Measurements from ENCODE around the gene ABCC4.

Gene ABCC4

DNA sequence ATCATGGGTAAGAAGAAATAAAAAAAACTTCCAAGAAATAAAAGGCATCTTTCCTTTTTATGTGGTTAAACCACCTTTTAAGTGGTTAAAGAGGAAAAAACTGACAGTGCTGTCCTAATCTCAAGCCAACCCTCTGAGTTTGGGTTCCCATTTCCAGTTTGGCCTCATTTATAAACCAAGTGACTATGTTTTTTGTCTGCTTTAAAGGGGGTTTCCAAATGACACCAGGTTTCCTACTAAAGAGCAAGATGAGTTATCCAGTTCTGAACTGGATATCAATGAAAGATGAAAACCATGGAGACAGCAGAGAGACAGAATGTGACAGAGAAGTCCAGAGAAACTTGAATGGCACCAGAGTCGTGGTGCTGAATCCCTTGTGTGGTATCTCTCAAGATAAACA lies 251.5 kb downstream of the ABCC4 start:
- DNase-seq (ENCODE audit: low read depth in 3 of 3) = no peak

DNA sequence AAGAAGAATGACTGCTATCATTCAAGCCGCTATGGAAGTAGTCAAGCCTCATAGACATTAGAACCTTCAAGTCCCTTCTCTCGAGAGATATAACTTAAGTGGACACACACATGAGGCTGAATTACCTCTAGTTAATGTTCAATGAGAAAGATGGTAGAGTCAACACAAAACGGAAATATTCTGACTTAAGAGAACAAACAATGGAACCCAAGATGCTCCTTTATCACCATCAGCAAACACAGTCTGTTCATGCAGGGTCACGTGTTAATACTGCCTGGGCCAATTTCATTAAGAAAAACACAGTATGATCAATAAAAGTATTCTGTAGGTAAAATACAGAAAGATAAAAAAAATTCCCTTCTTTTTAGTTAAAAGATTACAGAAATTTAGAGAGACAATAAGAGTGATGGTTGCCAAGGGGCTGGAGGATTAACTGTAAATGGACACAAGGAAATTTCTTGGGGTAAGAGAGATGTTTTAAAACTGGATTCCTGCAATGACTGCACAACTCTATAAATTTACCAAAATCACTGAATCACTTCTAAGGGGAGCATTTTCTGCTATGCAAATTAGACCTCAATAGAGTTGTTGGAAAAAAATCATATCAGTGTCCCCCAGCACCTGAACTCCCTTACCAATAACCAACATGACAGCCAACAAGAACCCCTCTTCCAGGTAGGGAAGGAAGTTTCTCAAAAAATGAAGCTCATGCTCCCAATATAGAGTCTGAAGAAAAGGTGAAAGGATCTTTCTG lies 256.6 kb downstream of the ABCC4 start:
- DNase-seq (ENCODE audit: low read depth in 3 of 3) = no peak

DNA sequence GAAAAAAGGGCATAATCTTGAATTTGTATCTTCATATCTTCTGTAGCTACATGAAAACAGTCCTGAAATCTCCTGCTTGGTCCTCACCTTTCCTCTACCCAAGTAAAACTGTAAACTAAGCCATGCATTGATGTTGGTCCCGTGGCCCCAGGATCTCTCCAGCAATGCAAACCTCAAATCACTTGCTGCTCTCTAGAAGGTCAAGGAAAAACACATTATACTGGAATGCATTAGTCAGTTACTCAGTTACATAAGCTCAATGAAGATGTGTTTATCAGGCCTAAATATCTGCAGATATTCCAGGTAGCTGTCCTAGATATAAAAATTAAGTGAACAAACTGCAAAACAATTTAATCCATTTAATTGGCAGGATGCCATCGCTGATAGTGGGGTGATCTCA lies 261.8 kb downstream of the ABCC4 start:
- no peak for DNase-seq (ENCODE audit: low read depth in 3 of 3)

DNA sequence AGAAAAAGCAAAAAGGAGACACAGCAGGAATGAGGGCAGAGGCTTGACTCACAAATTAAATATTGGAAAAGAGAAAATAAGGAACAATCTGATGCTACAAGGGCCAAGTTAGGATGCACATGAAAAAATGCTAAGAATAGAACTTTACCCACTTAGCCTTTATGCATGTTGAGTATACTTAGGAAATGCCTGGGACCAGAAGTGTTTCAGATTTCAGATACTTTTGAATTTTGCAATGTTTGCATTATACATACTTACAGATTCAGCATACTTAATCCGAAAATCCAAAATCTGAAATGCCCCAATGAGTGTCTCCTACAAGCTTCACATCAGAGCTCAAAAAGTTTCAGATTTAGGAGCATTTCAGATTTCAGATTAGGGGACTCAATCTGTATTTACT lies 262.3 kb downstream of the ABCC4 start:
- DNase-seq (ENCODE audit: low read depth in 3 of 3) = no peak

GRCh38 chr13:95035311-95036109 lies 265.7 kb downstream of the ABCC4 start:
- no peak for DNase-seq (ENCODE audit: low read depth in 3 of 3)

DNA sequence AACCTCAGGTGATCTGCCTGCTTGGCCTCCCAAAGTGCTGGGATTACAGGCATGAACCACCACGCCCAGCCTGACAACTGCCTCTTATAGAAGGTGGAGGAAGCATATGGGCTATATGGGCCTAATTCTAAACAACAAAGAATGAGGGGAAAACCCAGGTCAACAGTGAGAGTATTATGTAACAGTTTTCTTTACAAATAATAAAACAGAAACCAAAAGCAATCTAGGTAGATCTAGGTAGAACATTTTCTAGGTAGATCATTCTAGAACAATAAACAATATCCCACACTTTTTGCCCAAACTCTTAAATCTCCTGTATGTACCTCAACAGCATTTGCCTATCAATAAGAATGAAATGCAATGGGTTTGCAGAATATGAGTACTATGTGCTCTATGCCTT lies 267.4 kb downstream of the ABCC4 start:
- no peak for DNase-seq (ENCODE audit: low read depth in 3 of 3)

GRCh38 chr13:95032121-95032520 lies 269.1 kb downstream of the ABCC4 start:
- no peak for DNase-seq (ENCODE audit: low read depth in 3 of 3)

- no peak for DNase-seq (ENCODE audit: low read depth in 3 of 3)
Observed at GRCh38 chr13:95030821-95031343, 270.4 kb downstream of the ABCC4 start.

- DNase-seq (ENCODE audit: low read depth in 3 of 3) = no peak
Observed at GRCh38 chr13:95027638-95028037, 273.6 kb downstream of the ABCC4 start.

- DNase-seq (ENCODE audit: low read depth in 3 of 3) = no peak
Observed at GRCh38 chr13:95025116-95025515, 276.1 kb downstream of the ABCC4 start.

DNA sequence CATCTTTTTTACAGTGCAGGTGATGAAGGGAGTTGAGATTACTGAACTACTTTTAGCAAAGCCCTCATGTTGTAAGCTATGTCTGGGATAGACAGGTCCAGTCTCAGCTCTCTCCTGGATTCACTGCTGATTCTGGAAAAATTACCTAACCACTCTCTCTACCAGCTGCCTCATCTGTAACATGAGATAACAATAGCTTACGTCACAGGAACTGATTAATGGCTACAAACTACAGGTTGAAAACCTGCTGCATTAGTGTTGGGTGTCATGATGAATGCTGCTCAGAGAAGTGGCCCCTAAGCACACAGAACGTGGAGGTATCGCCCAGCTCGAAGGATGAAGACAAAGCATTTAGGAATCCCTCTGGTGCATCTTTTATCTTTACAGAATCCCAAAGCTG lies 277.8 kb downstream of the ABCC4 start:
- DNase-seq (ENCODE audit: low read depth in 3 of 3) = no peak

GRCh38 chr13:95020298-95020987 lies 280.8 kb downstream of the ABCC4 start:
- DNase-seq (ENCODE audit: low read depth in 3 of 3) = no peak

GRCh38 chr13:95019886-95020285 lies 281.4 kb downstream of the ABCC4 start:
- DNase-seq (ENCODE audit: low read depth in 3 of 3) = no peak

- no peak for DNase-seq (ENCODE audit: low read depth in 3 of 3)
Observed at GRCh38 chr13:95007322-95007721, 293.9 kb downstream of the ABCC4 start.

GRCh38 chr13:95005300-95005699 lies 296.0 kb downstream of the ABCC4 start:
- no peak for DNase-seq (ENCODE audit: low read depth in 3 of 3)

GRCh38 chr13:95003019-95003813 lies 298.0 kb downstream of the ABCC4 start:
- no peak for DNase-seq (ENCODE audit: low read depth in 3 of 3)

DNA sequence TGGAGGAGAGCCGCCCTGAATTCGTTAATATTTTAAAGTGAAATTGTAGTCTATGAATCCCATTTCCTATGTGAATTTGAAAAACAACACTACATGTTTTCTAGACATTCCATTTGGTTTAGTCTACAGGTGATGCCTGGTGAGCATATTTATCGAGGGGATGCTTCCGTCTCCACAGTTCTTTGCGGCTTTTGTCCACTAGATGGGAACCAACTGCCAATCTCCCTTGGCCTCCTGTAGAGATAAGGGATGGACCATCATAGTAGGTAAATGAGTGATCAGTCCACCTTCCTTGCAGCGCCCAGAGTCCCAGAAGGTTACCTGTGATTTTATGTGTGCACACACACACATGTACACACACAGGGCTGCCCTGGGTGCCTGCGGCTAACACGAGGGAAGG lies 299.1 kb downstream of the ABCC4 start:
- no peak for DNase-seq (ENCODE audit: low read depth in 3 of 3)

- no peak for DNase-seq (ENCODE audit: low read depth in 3 of 3)
Observed at GRCh38 chr13:94999871-95000270, 301.4 kb downstream of the ABCC4 start.

GRCh38 chr13:94997126-94997525 lies 304.1 kb downstream of the ABCC4 start:
- DNase-seq (ENCODE audit: low read depth in 3 of 3) = no peak

DNA sequence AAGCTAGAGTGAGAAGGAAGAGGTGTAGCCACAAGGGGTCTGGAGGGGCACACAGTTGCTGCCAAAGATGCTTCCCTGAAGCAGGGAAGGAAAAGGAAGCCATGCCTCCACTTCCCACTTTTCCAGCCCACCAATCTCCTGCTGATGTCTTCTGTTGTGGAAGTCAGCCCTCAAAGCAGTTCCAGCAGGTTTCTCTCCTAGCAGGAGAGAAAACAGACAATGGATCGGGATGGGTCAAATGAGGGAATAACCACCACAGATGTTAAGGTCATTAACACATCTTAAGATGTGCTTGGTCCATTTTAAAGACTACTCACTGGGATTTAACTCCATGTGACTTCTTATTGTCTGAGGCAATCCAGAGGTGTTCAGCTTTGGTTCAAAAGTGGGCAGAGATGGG lies 304.8 kb downstream of the ABCC4 start:
- no peak for DNase-seq (ENCODE audit: low read depth in 3 of 3)

DNA sequence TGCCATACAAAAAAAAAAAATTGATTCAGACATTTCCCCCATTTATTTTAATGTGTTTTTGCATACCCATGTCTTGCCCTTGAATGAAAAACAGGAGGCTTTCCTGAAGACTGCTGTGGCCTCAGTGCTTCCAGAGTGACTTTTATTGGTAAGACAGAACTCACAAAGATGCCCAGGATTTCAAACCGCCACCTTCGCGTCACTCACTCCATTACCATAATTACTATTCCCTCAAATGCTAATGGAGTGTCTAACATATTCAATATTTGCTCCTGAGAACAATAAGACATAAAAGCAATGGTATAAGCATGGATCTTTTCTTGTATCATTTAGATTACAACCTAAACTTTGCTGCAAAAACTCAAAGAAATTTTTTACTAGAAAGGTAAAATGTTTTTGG lies 306.7 kb downstream of the ABCC4 start:
- no peak for DNase-seq (ENCODE audit: low read depth in 3 of 3)

GRCh38 chr13:94993616-94994015 lies 307.6 kb downstream of the ABCC4 start:
- DNase-seq (ENCODE audit: low read depth in 3 of 3) = no peak
